ENCODE results near the gene VTA1.

The VTA1 gene

GRCh38 chr6:142241061-142241460 is 94.0 kb downstream of the VTA1 start:
- Histone ChIP-seq H3K4me1 (peaks cover 0 to 13% (median 0%) of the 10 kb centered on the region in 10 experiments; a peak in 4 of 20 replicates), H3K27me3 (no peaks in the 10 kb centered on the region), H3K4me3 (no peak overlapping the region), H3K27ac (no peak overlapping the region), H3K9ac (no peak overlapping the region), H3K9me3 (replicated peaks in 1 of 11) (no peaks in the 10 kb centered on the region), H4K20me1 (no peaks in the 10 kb centered on the region), H3K36me3 (no peaks in the 10 kb centered on the region), H3K4me2 (peak overlapping the region in 2 of 11 experiments; percentile 22 to 32; a peak in 3 of 22 replicates)
- TF ChIP-seq Cebpa-rat (IDR thresholded peaks at IDR 0.05) = no peak

GRCh38 chr6:142242269-142242668 is 95.2 kb downstream of the VTA1 start:
- H3K9ac ChIP-seq = no peak overlapping the region
- H3K4me2 ChIP-seq = no peak overlapping the region
- peaks cover 0 to 13% (median 0%) of the 10 kb centered on the region in 10 experiments; a peak in 4 of 20 replicates for H3K4me1 ChIP-seq
- no peaks in the 10 kb centered on the region for H3K36me3 ChIP-seq
- no peaks in the 10 kb centered on the region for H3K27me3 ChIP-seq
- H4K20me1 ChIP-seq = no peaks in the 10 kb centered on the region
- no peak for TF ChIP-seq Cebpa-rat (IDR thresholded peaks at IDR 0.05)
- H3K9me3 ChIP-seq (replicated peaks in 1 of 11) = no peaks in the 10 kb centered on the region
- H3K27ac ChIP-seq = no peak overlapping the region
- no peak overlapping the region for H3K4me3 ChIP-seq

DNA sequence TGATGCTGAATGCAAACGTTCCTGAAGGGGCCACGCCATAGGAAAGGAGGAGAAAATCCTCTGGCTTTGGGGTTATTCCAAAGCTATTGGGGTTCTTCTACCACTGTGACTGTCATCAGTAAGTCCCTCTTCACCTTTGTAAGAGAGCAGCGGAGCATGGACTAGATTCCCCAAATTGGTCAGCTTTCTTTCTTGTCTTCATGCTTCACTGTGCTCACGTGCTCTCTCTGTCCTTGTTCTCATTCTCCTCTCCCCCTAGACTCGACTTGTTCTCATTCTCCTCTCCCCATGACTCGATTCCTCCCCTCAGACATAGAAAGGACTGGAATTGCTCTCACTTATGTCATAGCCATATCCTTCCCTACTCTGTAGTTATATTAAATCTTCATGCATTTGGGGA is 99.9 kb downstream of the VTA1 start:
- no peak overlapping the region for H3K4me3 ChIP-seq
- H4K20me1 ChIP-seq = no peaks in the 10 kb centered on the region
- no peaks in the 10 kb centered on the region for H3K9me3 ChIP-seq (replicated peaks in 1 of 11)
- no peak for TF ChIP-seq Cebpa-rat (IDR thresholded peaks at IDR 0.05)
- no peak overlapping the region for H3K4me2 ChIP-seq
- no peak overlapping the region for H3K9ac ChIP-seq
- H3K4me1 ChIP-seq = no peaks in the 10 kb centered on the region
- no peaks in the 10 kb centered on the region for H3K36me3 ChIP-seq
- no peaks in the 10 kb centered on the region for H3K27me3 ChIP-seq
- H3K27ac ChIP-seq = no peak overlapping the region

GRCh38 chr6:142249266-142249665 is 102.2 kb downstream of the VTA1 start:
- H3K27me3 ChIP-seq = no peaks in the 10 kb centered on the region
- no peak overlapping the region for H3K4me3 ChIP-seq
- no peaks in the 10 kb centered on the region for H4K20me1 ChIP-seq
- no peak overlapping the region for H3K4me2 ChIP-seq
- no peak overlapping the region for H3K9ac ChIP-seq
- H3K36me3 ChIP-seq = no peaks in the 10 kb centered on the region
- H3K27ac ChIP-seq = no peak overlapping the region
- no peak for TF ChIP-seq Cebpa-rat (IDR thresholded peaks at IDR 0.05)
- no peaks in the 10 kb centered on the region for H3K9me3 ChIP-seq (replicated peaks in 1 of 11)
- H3K4me1 ChIP-seq = no peaks in the 10 kb centered on the region

DNA sequence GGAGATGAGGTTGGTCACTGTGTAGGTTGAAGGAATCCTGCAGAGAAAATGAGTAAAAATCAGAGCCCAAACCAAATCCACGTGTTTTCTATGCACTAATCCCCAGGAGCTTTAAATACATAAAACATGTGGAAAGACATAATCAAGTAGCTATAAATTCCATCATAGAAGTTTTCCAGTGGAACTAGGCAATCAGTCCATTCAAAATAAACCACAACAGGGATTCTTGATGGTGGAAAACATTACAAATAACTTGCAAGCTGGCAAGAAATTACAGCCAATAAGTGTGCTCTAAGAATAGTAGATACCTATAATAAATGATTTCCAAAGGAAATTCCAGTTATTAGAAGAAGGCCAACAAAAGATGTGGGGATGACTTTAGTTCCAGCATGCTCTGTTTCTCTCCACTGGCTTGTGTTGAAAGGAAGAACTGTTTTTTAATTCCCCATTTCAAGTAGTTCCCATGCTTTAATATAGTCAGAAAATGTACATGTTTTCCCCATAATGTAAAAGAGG is 104.9 kb downstream of the VTA1 start:
- Histone ChIP-seq H3K4me1 (peaks cover 0 to 12% (median 9%) of the 10 kb centered on the region in 10 experiments; a peak in 13 of 20 replicates), H3K4me2 (no peak overlapping the region), H4K20me1 (no peaks in the 10 kb centered on the region), H3K27me3 (no peaks in the 10 kb centered on the region), H3K27ac (no peak overlapping the region), H3K9me3 (replicated peaks in 1 of 11) (no peaks in the 10 kb centered on the region), H3K36me3 (no peaks in the 10 kb centered on the region), H3K9ac (no peak overlapping the region), H3K4me3 (no peak overlapping the region)
- TF ChIP-seq Cebpa-rat (IDR thresholded peaks at IDR 0.05) = no peak

GRCh38 chr6:142254513-142254912 is 107.5 kb downstream of the VTA1 start:
- Histone ChIP-seq H4K20me1 (no peaks in the 10 kb centered on the region), H3K27ac (no peak overlapping the region), H3K36me3 (no peaks in the 10 kb centered on the region), H3K27me3 (no peaks in the 10 kb centered on the region), H3K9me3 (replicated peaks in 1 of 11) (peaks cover 0 to 4% (median 0%) of the 10 kb centered on the region in 11 experiments; a peak in 1 of 22 replicates), H3K4me2 (no peak overlapping the region), H3K4me3 (no peak overlapping the region), H3K9ac (no peak overlapping the region), H3K4me1 (peaks cover 0 to 12% (median 9%) of the 10 kb centered on the region in 10 experiments; a peak in 13 of 20 replicates)
- no peak for TF ChIP-seq Cebpa-rat (IDR thresholded peaks at IDR 0.05)

GRCh38 chr6:142255785-142256184 is 108.7 kb downstream of the VTA1 start:
- Histone ChIP-seq H3K27me3 (no peaks in the 10 kb centered on the region), H3K4me1 (peaks cover 0 to 12% (median 9%) of the 10 kb centered on the region in 10 experiments; a peak in 13 of 20 replicates), H3K4me2 (peak overlapping the region in 8 of 11 experiments; percentile 1 to 52 (median 32); a peak in 13 of 22 replicates), H4K20me1 (no peaks in the 10 kb centered on the region), H3K9me3 (replicated peaks in 1 of 11) (peaks cover 0 to 4% (median 0%) of the 10 kb centered on the region in 11 experiments; a peak in 1 of 22 replicates), H3K36me3 (no peaks in the 10 kb centered on the region), H3K9ac (no peak overlapping the region), H3K4me3 (no peak overlapping the region), H3K27ac (no peak overlapping the region)
- TF ChIP-seq Cebpa-rat (IDR thresholded peaks at IDR 0.05) = no peak

- H3K4me1 ChIP-seq = peaks cover 0 to 12% (median 9%) of the 10 kb centered on the region in 10 experiments; a peak in 13 of 20 replicates
- no peak for TF ChIP-seq Cebpa-rat (IDR thresholded peaks at IDR 0.05)
- peaks cover 0 to 4% (median 0%) of the 10 kb centered on the region in 11 experiments; a peak in 1 of 22 replicates for H3K9me3 ChIP-seq (replicated peaks in 1 of 11)
- H3K27ac ChIP-seq = no peak overlapping the region
- no peaks in the 10 kb centered on the region for H3K27me3 ChIP-seq
- H4K20me1 ChIP-seq = no peaks in the 10 kb centered on the region
- H3K4me3 ChIP-seq = no peak overlapping the region
- H3K36me3 ChIP-seq = no peaks in the 10 kb centered on the region
- H3K9ac ChIP-seq = no peak overlapping the region
- no peak overlapping the region for H3K4me2 ChIP-seq
These were observed 111.2 kb downstream of the VTA1 start for GRCh38 chr6:142258305-142258704.

- no peak overlapping the region for H3K9ac ChIP-seq
- no peak for TF ChIP-seq Cebpa-rat (IDR thresholded peaks at IDR 0.05)
- H3K4me1 ChIP-seq = peaks cover 0 to 12% (median 9%) of the 10 kb centered on the region in 10 experiments; a peak in 13 of 20 replicates
- no peaks in the 10 kb centered on the region for H4K20me1 ChIP-seq
- no peak overlapping the region for H3K4me3 ChIP-seq
- no peaks in the 10 kb centered on the region for H3K36me3 ChIP-seq
- no peak overlapping the region for H3K4me2 ChIP-seq
- no peak overlapping the region for H3K27ac ChIP-seq
- peaks cover 0 to 4% (median 0%) of the 10 kb centered on the region in 11 experiments; a peak in 1 of 22 replicates for H3K9me3 ChIP-seq (replicated peaks in 1 of 11)
- H3K27me3 ChIP-seq = no peaks in the 10 kb centered on the region
These were observed 111.7 kb downstream of the VTA1 start for GRCh38 chr6:142258757-142259156.

DNA sequence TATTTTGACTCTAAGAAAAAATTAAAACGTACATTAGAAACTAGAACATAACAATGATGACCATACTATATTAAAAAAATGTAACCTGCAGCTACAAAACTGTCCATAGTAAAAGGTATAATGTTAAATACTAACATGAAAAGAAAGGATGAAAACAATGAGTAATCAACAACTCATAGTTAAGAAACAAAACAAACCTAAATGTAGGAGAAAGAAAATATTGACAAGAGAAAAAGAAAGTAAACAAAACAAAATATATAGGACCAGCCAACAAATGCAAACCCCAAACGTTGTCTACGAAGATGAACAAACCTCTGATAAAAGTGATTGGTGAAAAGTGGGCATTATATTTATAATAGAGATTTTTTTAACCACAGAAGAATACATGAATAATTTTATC is 113.7 kb downstream of the VTA1 start:
- Histone ChIP-seq H3K36me3 (no peaks in the 10 kb centered on the region), H3K27me3 (no peaks in the 10 kb centered on the region), H4K20me1 (no peaks in the 10 kb centered on the region), H3K9me3 (replicated peaks in 1 of 11) (peaks cover 0 to 4% (median 0%) of the 10 kb centered on the region in 11 experiments; a peak in 1 of 22 replicates), H3K27ac (no peak overlapping the region), H3K4me2 (no peak overlapping the region), H3K4me1 (peaks cover 0 to 7% (median 5%) of the 10 kb centered on the region in 10 experiments; a peak in 13 of 20 replicates), H3K9ac (no peak overlapping the region), H3K4me3 (no peak overlapping the region)
- TF ChIP-seq Cebpa-rat (IDR thresholded peaks at IDR 0.05) = no peak

Data from BLaER1 treated with 17β-estradiol and CSF1 and Interleukin-3, amounts not matched to agents 10 nM and 100 nM (cell line).